Body of pancreas (tissue), 4 donors: Measurements from ENCODE around the gene NHERF1. TPM values are rescaled to one million over a fixed set of nuclear protein-coding genes. Genes with fewer than 3 reads are reported as not detected.

Experiments
- ATAC-seq: fragments of 150-250 bp; one replicate; pipeline ENCODE4 v1.9.1; 2016
- DNase-seq, 4 donors: peaks; one replicate each; pipeline ENCODE4 v3.0.0-alpha.2; 2019
- H3K27ac ChIP-seq, 4 donors: fragments of 200-600 bp; sonication (generic); 1 replicate in 3 of 4; 2 replicates in 1 of 4; pipeline versions ENCODE4 v1.5.1 to v1.6.1; 2016 to 2019; ENCODE audit warnings: mild to moderate bottlenecking in 1 of 4, mixed read lengths in 1 of 4, moderate library complexity in 1 of 4
- H3K27me3 ChIP-seq, 2 donors: fragments of 200-600 bp; sonication (generic); one replicate each; pipeline ENCODE4 v1.6.0; 2016; ENCODE audit warnings: mild to moderate bottlenecking in 1 of 2
- H3K36me3 ChIP-seq, 2 donors: fragments of 200-600 bp; sonication (generic); replicated peaks in 1 of 2; 2 replicates each; pipeline ENCODE4 v1.5.1; 2016; ENCODE audit warnings: low read depth in 2 of 2; ENCODE audit not compliant: insufficient read depth in 1 of 2
- H3K4me1 ChIP-seq: fragments of 200-600 bp; sonication (generic); one replicate; pipeline ENCODE4 v1.6.0; 2016
- H3K4me3 ChIP-seq, 2 donors: fragments of 200-600 bp; sonication (generic); 1 replicate in 1 of 2; 2 replicates in 1 of 2; pipeline ENCODE4 v1.5.1; 2016 to 2019
- H3K9me3 ChIP-seq, 3 donors: fragments of 200-600 bp; sonication (generic); 1 replicate in 2 of 3; 2 replicates in 1 of 3; pipeline ENCODE4 v1.5.1; 2016
- POLR2A ChIP-seq, 3 donors: fragments of 450-650 bp; IDR thresholded peaks; one replicate each; pipeline ENCODE4 v1.6.1; 2016; ENCODE audit warnings: antibody characterized with exemption in 3 of 3, mild to moderate bottlenecking in 2 of 3
- WGBS, 2 donors: methylation state at CpG; one replicate each; pipeline ENCODE4 v1.1.5; 2017; 5-methylcytosine and 5-hydroxymethylcytosine counted together
- intact Hi-C: fragments of 100-400 bp; cut with DNase I; formaldehyde crosslinking; loops from one replicate; pipeline ENCODE4 v1.15.1; 2023
- total RNA-seq, 2 donors: library from RNA; depleted of rRNA; stranded (reverse); fragments of >200 nt; gene quantifications; one replicate each; pipeline ENCODE4 v1.1.0, GENCODE V29; 2016
- TF ChIP-seq, protein P1 (sequence below), 7 experiments: fragments of 450-650 bp in 4 of 7; fragments of 200-600 bp in 3 of 7; sonication (generic) in 3 of 7; IDR thresholded peaks; one replicate each; pipeline ENCODE4 v1.5.1; 2016 to 2019; ENCODE audit warnings: antibody characterized with exemption in 7 of 7

NHERF1 gene
- total RNA-seq, 2 donors from 2014 or later: 56.6 to 64.9 TPM

DNA sequence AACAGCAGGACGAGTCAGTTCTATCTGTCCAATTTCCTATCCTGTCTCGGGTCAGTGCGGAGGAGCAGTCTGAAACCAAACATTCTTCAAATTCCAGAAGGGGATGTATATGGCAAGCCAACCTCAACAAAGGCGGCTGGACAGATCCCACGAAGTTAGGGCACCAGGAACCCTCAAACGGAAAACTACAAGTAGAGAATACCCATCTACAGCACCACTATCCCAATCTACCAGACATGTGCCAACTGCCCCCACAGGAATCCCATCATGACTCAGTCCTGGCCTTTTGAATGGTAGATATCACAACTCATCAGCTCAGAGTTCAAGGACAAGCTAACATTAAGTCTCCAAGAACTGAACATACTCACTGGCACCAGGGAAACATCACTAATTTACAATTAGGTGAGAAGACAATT lies 25.5 kb downstream of the NHERF1 start:
- DNase-seq (no peak), ATAC-seq (no peak)
- intact Hi-C loops: no loop called here
- Histone ChIP-seq H3K9me3 (no peaks in the 10 kb centered on the region), H3K4me3 (no peak overlapping the region), H3K36me3 (peaks cover 0 to 6% of the 10 kb centered on the region in 2 donors), H3K27me3 (no peaks in the 10 kb centered on the region), H3K4me1 (peaks cover 53% of the 10 kb centered on the region), H3K27ac (no peak overlapping the region)
- WGBS, 2 donors: 61 to 67% methylated on average over 6 of the region's 6 CpGs
- TF ChIP-seq POLR2A (IDR thresholded peaks at IDR 0.05): no peak
- TF ChIP-seq, protein P1, sequence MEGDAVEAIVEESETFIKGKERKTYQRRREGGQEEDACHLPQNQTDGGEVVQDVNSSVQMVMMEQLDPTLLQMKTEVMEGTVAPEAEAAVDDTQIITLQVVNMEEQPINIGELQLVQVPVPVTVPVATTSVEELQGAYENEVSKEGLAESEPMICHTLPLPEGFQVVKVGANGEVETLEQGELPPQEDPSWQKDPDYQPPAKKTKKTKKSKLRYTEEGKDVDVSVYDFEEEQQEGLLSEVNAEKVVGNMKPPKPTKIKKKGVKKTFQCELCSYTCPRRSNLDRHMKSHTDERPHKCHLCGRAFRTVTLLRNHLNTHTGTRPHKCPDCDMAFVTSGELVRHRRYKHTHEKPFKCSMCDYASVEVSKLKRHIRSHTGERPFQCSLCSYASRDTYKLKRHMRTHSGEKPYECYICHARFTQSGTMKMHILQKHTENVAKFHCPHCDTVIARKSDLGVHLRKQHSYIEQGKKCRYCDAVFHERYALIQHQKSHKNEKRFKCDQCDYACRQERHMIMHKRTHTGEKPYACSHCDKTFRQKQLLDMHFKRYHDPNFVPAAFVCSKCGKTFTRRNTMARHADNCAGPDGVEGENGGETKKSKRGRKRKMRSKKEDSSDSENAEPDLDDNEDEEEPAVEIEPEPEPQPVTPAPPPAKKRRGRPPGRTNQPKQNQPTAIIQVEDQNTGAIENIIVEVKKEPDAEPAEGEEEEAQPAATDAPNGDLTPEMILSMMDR (IDR thresholded peaks at IDR 0.05): no peak

DNA sequence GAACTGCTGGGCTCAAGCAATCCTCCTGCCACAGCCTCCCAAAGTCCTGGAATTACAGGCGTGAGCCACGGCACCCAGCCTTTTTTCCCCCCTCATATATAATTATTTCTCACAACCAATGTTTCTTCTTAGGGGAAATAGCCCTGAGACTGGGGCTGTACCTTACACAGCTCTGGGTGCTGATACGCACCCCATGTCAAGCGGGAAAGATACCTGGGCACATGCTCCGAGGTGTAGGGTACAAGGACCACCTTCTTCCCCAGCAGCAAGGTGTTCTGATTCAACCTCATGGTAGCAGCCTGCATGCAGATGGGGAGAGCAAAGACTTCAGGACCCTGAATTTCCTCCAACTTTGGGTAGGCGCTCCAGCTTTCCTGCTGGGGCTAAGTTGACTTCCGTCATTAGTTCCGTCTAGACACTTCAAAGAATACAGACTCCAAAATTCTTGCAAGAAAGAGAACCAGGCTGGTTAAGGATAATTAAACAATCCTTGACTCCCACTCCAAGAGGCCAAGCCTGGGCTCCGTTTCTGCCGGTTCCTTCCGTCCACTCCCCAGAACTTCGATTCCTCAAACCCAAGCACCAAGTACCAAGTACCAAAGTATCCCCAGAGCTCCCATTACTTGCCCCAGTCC lies 27.1 kb downstream of the NHERF1 start:
- TF ChIP-seq, protein P1 (IDR thresholded peaks at IDR 0.05): no peak
- no peak for TF ChIP-seq POLR2A (IDR thresholded peaks at IDR 0.05)
- Histone ChIP-seq H3K27ac (peak overlapping the region; percentile 26 to 73 (median 61)), H3K36me3 (peaks cover 0 to 6% of the 10 kb centered on the region in 2 donors), H3K27me3 (no peaks in the 10 kb centered on the region), H3K4me3 (peak overlapping the region; percentile 82 to 92), H3K9me3 (no peaks in the 10 kb centered on the region), H3K4me1 (peaks cover 36% of the 10 kb centered on the region)
- ATAC-seq (no peak), DNase-seq (no peak)
- intact Hi-C loops: loop anchor here (5.0 kb wide), 1 partner anchor 33 kb away; no protein-coding TSS in a partner anchor
- 28 to 31% methylated on average over 11 to 12 of the region's 12 CpGs for WGBS, 2 donors

DNA sequence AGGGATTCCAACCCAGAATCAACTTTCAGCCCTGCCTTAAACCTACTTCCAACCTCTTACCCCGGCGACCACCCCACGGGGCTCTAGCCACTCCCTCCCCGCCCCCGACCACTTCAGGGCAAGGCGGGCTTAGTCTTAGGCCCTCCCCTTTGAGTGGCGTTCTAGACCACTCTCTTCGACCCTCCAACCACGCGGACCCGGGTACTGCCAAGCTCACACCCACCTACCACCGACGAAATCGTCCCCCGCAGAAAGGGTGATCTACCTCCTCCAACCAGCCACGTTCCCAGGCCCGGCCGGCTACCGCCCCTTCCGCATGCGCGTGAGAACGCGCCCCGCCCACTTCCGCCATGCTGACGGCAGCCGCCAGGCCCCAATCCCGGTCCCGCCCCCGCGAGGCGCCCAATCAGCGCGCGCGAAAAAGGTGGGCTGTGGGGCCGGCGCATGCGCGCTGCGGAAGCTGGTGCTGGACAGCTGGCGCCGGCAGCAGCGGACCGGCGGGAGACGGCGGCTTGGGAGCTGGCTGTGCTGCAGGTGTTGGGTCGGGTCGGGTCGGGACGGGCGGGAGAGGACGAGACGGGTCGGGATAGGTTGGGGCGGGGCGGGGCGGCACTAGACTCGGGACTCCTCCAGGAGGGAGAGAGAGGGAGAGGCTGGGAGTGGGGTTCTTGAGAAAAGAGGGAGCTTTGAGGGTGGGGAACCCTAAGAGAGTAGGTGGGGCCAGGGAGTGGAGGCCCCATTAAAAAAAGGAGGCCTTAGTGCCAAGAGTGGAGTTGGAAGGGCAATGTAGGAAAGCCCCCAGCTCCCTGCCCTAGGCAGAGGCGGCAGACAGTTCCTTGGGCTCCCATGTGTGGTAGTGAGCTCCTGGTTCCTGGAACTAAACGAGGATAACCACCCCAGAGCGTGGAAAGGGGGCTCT lies 27.9 kb downstream of the NHERF1 start, which contains the start of gene NAT9:
NAT9 (minus strand) TSS at position 302 of the 919 bp plus-strand sequence. CDS start 647 bp downstream, outside the sequence.
- Histone ChIP-seq H3K27ac (peak within 1 kb of the TSS; percentile 26 to 73 (median 61)), H3K36me3 (peaks cover 0 to 6% of the 10 kb centered on the region in 2 donors), H3K27me3 (no peaks in the 10 kb centered on the region), H3K9me3 (no peaks in the 10 kb centered on the region), H3K4me3 (peak within 1 kb of the TSS; percentile 82 to 92), H3K4me1 (peaks cover 31% of the 10 kb centered on the region)
- intact Hi-C loops: loop anchor here (5.0 kb wide), 1 partner anchor 34 kb away; no protein-coding TSS in a partner anchor
- DNase-seq (peak; percentile 97 to 99 (median 98)), ATAC-seq (peak; percentile 98)
- TF ChIP-seq, protein P1 (IDR thresholded peaks at IDR 0.05): peak in 1 of 7 experiments; percentile 30
- peak in 2 of 3 donors; percentile 51 to 61 for TF ChIP-seq POLR2A (IDR thresholded peaks at IDR 0.05)
- 1% methylated on average over 26 to 58 of the region's 64 CpGs for WGBS, 2 donors

DNA sequence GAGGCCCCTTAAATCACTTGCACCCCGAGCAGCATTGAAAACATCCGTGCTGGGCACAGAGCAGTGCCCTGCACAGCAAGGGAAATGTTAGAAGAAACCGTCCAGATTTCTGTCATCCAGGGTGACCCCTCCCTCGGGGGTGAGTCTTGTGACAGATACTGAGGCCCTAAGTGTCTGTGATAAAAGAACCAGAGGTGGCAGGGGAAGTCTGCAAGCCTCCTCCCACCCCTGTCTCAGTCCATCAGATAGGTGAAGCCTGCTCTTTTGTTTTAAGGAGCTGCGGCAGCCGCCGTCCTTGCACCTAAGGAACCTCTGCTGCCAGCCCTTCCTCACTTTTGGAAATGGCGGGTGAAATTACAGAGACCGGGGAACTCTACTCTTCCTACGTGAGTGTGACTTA lies 28.6 kb downstream of the NHERF1 start:
- Histone ChIP-seq H3K27me3 (no peaks in the 10 kb centered on the region), H3K4me3 (peak overlapping the region; percentile 82 to 92), H3K9me3 (no peaks in the 10 kb centered on the region), H3K27ac (peak overlapping the region in 1 of 4 donors; percentile 52), H3K4me1 (peaks cover 31% of the 10 kb centered on the region), H3K36me3 (peaks cover 0 to 6% of the 10 kb centered on the region in 2 donors)
- intact Hi-C loops: loop anchor here (5.0 kb wide), 1 partner anchor 35 kb away; no protein-coding TSS in a partner anchor
- no peak for ATAC-seq
- 8 to 29% methylated on average over 10 of the region's 10 CpGs for WGBS, 2 donors
- no peak for DNase-seq
- TF ChIP-seq POLR2A (IDR thresholded peaks at IDR 0.05): no peak
- TF ChIP-seq, protein P1 (IDR thresholded peaks at IDR 0.05): no peak
